DND-41 (cell line): ENCODE results near the gene GPR55.

ENCODE experiments used
- ATAC-seq: fragments of 200-7000 bp; cut with Tn5 transposase; 3 replicates; pipeline ENCODE4 v1.9.1; 2021; ENCODE audit warnings: low read depth; ENCODE audit not compliant: insufficient read depth
- DNase-seq: peaks from one replicate; pipeline ENCODE4 v3.0.0-alpha.2; 2020
- H2AFZ ChIP-seq: 2 replicates; pipeline ENCODE4 v1.6.0; 2012; ENCODE audit warnings: low read depth, low read length
- H3K27ac ChIP-seq: 2 replicates; pipeline ENCODE4 v1.5.1; 2012; ENCODE audit warnings: low read length, inconsistent platforms
- H3K27me3 ChIP-seq: fragments of 200-600 bp; sonication (generic); 2 replicates; pipeline ENCODE4 v1.6.0; 2012; ENCODE audit warnings: low read length, mild to moderate bottlenecking, inconsistent platforms; ENCODE audit not compliant: insufficient read depth, poor library complexity
- H3K36me3 ChIP-seq: 2 replicates; pipeline ENCODE4 v1.5.1; 2012; ENCODE audit warnings: low read length, inconsistent platforms; ENCODE audit not compliant: insufficient read depth
- H3K4me1 ChIP-seq: 2 replicates; pipeline ENCODE4 v1.5.1; 2012; ENCODE audit warnings: mild to moderate bottlenecking, low read length; ENCODE audit not compliant: insufficient read depth
- H3K4me2 ChIP-seq: 2 replicates; pipeline ENCODE4 v1.6.0; 2012; ENCODE audit warnings: mild to moderate bottlenecking, moderate library complexity, low read length, inconsistent platforms; ENCODE audit not compliant: insufficient read depth
- H3K4me3 ChIP-seq, 2 experiments: fragments of 200-600 bp in 1 of 2; shearing (Covaris generic) in 1 of 2; 2 replicates each; pipeline ENCODE4 v1.5.1; 2012 to 2016; ENCODE audit warnings: inconsistent platforms in 2 of 2, low read length in 2 of 2, mild to moderate bottlenecking in 2 of 2, low read depth in 1 of 2, moderate library complexity in 1 of 2
- H3K79me2 ChIP-seq: 2 replicates; pipeline ENCODE4 v1.6.0; 2012; ENCODE audit warnings: low read length, inconsistent platforms; ENCODE audit not compliant: insufficient read depth
- H3K9ac ChIP-seq: 2 replicates; pipeline ENCODE4 v1.6.0; 2012; ENCODE audit warnings: low read depth, mild to moderate bottlenecking, inconsistent platforms, low read length, moderate library complexity
- H3K9me3 ChIP-seq: 2 replicates; pipeline ENCODE4 v1.5.1; 2012; ENCODE audit warnings: low read length, moderate library complexity, mild to moderate bottlenecking, inconsistent platforms; ENCODE audit not compliant: insufficient read depth, severe bottlenecking
- H4K20me1 ChIP-seq: 2 replicates; pipeline ENCODE4 v1.6.0; 2012; ENCODE audit warnings: low read length; ENCODE audit not compliant: insufficient read depth
- CTCF ChIP-seq: IDR thresholded peaks from 2 replicates; pipeline ENCODE4 v1.5.1; 2012; ENCODE audit warnings: borderline replicate concordance, low read length, moderate library complexity, mild to moderate bottlenecking; ENCODE audit not compliant: poor library complexity, severe bottlenecking; ENCODE audit errors: extremely low read depth
- EZH2 ChIP-seq: IDR thresholded peaks from 3 replicates; pipeline ENCODE4 v1.6.1; 2012; ENCODE audit warnings: borderline replicate concordance, low read depth, mild to moderate bottlenecking, moderate library complexity, low read length, inconsistent platforms; ENCODE audit not compliant: severe bottlenecking

GPR55 gene

GRCh38 chr2:230912724-230913123 lies 12.3 kb downstream of the GPR55 start:
- Histone ChIP-seq H3K9me3 (no peaks in the 10 kb centered on the region), H3K4me2 (no peak overlapping the region), H3K27ac (no peak overlapping the region)

GRCh38 chr2:230912046-230912445 lies 13.0 kb downstream of the GPR55 start:
- Histone ChIP-seq H3K4me1 (no peaks in the 10 kb centered on the region), H3K27me3 (peaks cover 16% of the 10 kb centered on the region), H3K9ac (no peak overlapping the region), H3K27ac (no peak overlapping the region), H3K9me3 (no peaks in the 10 kb centered on the region), H3K4me3 (no peak overlapping the region), H3K79me2 (no peaks in the 10 kb centered on the region), H3K4me2 (no peak overlapping the region), H2AFZ (no peak overlapping the region), H4K20me1 (no peaks in the 10 kb centered on the region; the same call in 1 of the 2 replicates), H3K36me3 (no peaks in the 10 kb centered on the region)
- no peak for TF ChIP-seq EZH2
- TF ChIP-seq CTCF = no peak
- ATAC-seq (no peak), DNase-seq (no peak)

More at GRCh38 chr2:230912724-230913123, 12.3 kb downstream of the GPR55 start:
- Histone ChIP-seq H3K4me3 (no peak overlapping the region), H3K4me1 (no peaks in the 10 kb centered on the region), H3K9ac (no peak overlapping the region), H3K36me3 (no peaks in the 10 kb centered on the region), H2AFZ (no peak overlapping the region), H4K20me1 (no peaks in the 10 kb centered on the region; the same call in 1 of the 2 replicates), H3K27me3 (peaks cover 20% of the 10 kb centered on the region), H3K79me2 (no peaks in the 10 kb centered on the region)
- no peak for DNase-seq
- no peak for ATAC-seq
- TF ChIP-seq CTCF (no peak), EZH2 (no peak)

- H3K79me2 ChIP-seq = no peaks in the 10 kb centered on the region
- H3K27ac ChIP-seq = no peak overlapping the region
- no peaks in the 10 kb centered on the region; the same call in 1 of the 2 replicates for H4K20me1 ChIP-seq
- no peak overlapping the region for H3K4me2 ChIP-seq
- no peaks in the 10 kb centered on the region for H3K9me3 ChIP-seq
- DNase-seq (no peak), ATAC-seq (no peak)
- TF ChIP-seq CTCF = no peak
- TF ChIP-seq EZH2 = no peak
- no peak overlapping the region for H2AFZ ChIP-seq
- no peaks in the 10 kb centered on the region for H3K4me1 ChIP-seq
- no peaks in the 10 kb centered on the region for H3K36me3 ChIP-seq
- H3K9ac ChIP-seq = no peak overlapping the region
- H3K27me3 ChIP-seq = peaks cover 17% of the 10 kb centered on the region
- no peak overlapping the region for H3K4me3 ChIP-seq
Observed at GRCh38 chr2:230910546-230911177, 14.4 kb downstream of the GPR55 start.
